ENCODE measurements around the gene JARID2. TPM values are rescaled to one million over a fixed set of nuclear protein-coding genes. Genes with fewer than 3 reads are reported as not detected.

The JARID2 gene
- total and polyA plus RNA-seq, 9 of the 15 experiments (the other 6 are each of a cell fraction or from before 2014, with no cell fraction given), result 5.0 to 29.0 (median 15.6) TPM

DNA sequence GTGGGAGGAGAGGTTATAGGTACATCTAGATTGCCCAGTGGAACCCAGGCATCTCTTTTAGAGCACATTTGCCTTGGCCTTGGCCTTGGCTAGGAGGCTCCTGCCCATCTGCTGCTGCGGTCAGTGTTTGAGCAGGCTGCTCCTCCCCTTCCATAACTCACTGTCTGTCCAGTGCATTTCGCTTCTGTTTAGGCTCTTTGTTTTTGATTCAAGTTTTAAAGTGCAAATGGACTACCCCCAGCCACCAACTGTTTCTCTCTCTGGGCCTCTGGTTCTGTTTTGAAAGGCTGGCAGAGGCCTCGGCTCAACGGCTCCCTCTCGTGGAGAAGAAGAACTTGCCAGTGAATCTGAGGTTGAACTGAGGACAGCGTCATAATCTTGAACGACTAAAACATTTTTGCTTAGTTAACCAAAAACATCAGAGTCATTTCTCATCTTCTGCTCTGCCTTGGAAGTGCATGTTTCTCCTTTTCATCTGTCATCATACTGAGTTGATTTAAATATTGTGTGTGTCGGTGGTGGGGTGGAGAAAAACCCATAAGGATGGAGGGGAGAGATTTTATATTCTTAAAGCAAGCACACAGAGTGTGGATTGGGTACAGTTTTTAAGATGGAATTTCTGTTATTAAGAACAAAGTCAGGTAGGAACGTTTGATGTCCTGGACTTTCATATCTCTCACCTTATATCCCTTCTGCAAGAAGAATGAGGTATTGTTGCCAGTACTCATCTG, 245.6 kb downstream of the JARID2 start (continued):
- TF ChIP-seq, protein P1, sequence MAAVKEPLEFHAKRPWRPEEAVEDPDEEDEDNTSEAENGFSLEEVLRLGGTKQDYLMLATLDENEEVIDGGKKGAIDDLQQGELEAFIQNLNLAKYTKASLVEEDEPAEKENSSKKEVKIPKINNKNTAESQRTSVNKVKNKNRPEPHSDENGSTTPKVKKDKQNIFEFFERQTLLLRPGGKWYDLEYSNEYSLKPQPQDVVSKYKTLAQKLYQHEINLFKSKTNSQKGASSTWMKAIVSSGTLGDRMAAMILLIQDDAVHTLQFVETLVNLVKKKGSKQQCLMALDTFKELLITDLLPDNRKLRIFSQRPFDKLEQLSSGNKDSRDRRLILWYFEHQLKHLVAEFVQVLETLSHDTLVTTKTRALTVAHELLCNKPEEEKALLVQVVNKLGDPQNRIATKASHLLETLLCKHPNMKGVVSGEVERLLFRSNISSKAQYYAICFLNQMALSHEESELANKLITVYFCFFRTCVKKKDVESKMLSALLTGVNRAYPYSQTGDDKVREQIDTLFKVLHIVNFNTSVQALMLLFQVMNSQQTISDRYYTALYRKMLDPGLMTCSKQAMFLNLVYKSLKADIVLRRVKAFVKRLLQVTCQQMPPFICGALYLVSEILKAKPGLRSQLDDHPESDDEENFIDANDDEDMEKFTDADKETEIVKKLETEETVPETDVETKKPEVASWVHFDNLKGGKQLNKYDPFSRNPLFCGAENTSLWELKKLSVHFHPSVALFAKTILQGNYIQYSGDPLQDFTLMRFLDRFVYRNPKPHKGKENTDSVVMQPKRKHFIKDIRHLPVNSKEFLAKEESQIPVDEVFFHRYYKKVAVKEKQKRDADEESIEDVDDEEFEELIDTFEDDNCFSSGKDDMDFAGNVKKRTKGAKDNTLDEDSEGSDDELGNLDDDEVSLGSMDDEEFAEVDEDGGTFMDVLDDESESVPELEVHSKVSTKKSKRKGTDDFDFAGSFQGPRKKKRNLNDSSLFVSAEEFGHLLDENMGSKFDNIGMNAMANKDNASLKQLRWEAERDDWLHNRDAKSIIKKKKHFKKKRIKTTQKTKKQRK (IDR thresholded peaks at IDR 0.05; ENCODE audit: borderline replicate concordance, low read depth, low read length), result no peak
- TF ChIP-seq ZNF121 (CRISPR knock-in tag; conservative IDR thresholded peaks at IDR 0.05) (no peak), HDAC8 (tag; IDR thresholded peaks at IDR 0.05) (no peak), ZNF561 (CRISPR knock-in tag; conservative IDR thresholded peaks at IDR 0.05) (no peak), BRCA1 (IDR thresholded peaks at IDR 0.05) (no peak), BRCA1 (CRISPR knock-in tag; IDR thresholded peaks at IDR 0.05) (no peak), ZNF507 (tag; conservative IDR thresholded peaks at IDR 0.05) (no peak), DACH1 (IDR thresholded peaks at IDR 0.05; ENCODE audit: partially characterized antibody) (no peak), RUNX1 (IDR thresholded peaks at IDR 0.05; ENCODE audit: low read depth) (no peak), ZNF217 (CRISPR knock-in tag; IDR thresholded peaks at IDR 0.05) (no peak), MTA1 (IDR thresholded peaks at IDR 0.05; ENCODE audit: borderline replicate concordance) (no peak), ZNF316 (IDR thresholded peaks at IDR 0.05) (peak; percentile 76), KAT2B (IDR thresholded peaks at IDR 0.05; ENCODE audit: low read depth, low read length) (no peak)
- TF ChIP-seq, protein P2, sequence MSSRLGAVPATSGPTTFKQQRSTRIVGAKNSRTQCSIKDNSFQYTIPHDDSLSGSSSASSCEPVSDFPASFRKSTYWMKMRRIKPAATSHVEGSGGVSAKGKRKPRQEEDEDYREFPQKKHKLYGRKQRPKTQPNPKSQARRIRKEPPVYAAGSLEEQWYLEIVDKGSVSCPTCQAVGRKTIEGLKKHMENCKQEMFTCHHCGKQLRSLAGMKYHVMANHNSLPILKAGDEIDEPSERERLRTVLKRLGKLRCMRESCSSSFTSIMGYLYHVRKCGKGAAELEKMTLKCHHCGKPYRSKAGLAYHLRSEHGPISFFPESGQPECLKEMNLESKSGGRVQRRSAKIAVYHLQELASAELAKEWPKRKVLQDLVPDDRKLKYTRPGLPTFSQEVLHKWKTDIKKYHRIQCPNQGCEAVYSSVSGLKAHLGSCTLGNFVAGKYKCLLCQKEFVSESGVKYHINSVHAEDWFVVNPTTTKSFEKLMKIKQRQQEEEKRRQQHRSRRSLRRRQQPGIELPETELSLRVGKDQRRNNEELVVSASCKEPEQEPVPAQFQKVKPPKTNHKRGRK (tag; IDR thresholded peaks at IDR 0.05), result no peak
- TF ChIP-seq, protein P3, sequence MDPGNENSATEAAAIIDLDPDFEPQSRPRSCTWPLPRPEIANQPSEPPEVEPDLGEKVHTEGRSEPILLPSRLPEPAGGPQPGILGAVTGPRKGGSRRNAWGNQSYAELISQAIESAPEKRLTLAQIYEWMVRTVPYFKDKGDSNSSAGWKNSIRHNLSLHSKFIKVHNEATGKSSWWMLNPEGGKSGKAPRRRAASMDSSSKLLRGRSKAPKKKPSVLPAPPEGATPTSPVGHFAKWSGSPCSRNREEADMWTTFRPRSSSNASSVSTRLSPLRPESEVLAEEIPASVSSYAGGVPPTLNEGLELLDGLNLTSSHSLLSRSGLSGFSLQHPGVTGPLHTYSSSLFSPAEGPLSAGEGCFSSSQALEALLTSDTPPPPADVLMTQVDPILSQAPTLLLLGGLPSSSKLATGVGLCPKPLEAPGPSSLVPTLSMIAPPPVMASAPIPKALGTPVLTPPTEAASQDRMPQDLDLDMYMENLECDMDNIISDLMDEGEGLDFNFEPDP (CRISPR knock-in tag; IDR thresholded peaks at IDR 0.05), result no peak
- TF ChIP-seq, protein P4, sequence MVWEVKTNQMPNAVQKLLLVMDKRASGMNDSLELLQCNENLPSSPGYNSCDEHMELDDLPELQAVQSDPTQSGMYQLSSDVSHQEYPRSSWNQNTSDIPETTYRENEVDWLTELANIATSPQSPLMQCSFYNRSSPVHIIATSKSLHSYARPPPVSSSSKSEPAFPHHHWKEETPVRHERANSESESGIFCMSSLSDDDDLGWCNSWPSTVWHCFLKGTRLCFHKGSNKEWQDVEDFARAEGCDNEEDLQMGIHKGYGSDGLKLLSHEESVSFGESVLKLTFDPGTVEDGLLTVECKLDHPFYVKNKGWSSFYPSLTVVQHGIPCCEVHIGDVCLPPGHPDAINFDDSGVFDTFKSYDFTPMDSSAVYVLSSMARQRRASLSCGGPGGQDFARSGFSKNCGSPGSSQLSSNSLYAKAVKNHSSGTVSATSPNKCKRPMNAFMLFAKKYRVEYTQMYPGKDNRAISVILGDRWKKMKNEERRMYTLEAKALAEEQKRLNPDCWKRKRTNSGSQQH (CRISPR knock-in tag; IDR thresholded peaks at IDR 0.05), result no peak
- TF ChIP-seq, protein P5, sequence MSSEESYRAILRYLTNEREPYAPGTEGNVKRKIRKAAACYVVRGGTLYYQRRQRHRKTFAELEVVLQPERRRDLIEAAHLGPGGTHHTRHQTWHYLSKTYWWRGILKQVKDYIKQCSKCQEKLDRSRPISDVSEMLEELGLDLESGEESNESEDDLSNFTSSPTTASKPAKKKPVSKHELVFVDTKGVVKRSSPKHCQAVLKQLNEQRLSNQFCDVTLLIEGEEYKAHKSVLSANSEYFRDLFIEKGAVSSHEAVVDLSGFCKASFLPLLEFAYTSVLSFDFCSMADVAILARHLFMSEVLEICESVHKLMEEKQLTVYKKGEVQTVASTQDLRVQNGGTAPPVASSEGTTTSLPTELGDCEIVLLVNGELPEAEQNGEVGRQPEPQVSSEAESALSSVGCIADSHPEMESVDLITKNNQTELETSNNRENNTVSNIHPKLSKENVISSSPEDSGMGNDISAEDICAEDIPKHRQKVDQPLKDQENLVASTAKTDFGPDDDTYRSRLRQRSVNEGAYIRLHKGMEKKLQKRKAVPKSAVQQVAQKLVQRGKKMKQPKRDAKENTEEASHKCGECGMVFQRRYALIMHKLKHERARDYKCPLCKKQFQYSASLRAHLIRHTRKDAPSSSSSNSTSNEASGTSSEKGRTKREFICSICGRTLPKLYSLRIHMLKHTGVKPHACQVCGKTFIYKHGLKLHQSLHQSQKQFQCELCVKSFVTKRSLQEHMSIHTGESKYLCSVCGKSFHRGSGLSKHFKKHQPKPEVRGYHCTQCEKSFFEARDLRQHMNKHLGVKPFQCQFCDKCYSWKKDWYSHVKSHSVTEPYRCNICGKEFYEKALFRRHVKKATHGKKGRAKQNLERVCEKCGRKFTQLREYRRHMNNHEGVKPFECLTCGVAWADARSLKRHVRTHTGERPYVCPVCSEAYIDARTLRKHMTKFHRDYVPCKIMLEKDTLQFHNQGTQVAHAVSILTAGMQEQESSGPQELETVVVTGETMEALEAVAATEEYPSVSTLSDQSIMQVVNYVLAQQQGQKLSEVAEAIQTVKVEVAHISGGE (CRISPR knock-in tag; IDR thresholded peaks at IDR 0.05), result no peak

Data from K562 (cell line).